ENCODE results near the gene OGFR.

The OGFR gene, protein sequence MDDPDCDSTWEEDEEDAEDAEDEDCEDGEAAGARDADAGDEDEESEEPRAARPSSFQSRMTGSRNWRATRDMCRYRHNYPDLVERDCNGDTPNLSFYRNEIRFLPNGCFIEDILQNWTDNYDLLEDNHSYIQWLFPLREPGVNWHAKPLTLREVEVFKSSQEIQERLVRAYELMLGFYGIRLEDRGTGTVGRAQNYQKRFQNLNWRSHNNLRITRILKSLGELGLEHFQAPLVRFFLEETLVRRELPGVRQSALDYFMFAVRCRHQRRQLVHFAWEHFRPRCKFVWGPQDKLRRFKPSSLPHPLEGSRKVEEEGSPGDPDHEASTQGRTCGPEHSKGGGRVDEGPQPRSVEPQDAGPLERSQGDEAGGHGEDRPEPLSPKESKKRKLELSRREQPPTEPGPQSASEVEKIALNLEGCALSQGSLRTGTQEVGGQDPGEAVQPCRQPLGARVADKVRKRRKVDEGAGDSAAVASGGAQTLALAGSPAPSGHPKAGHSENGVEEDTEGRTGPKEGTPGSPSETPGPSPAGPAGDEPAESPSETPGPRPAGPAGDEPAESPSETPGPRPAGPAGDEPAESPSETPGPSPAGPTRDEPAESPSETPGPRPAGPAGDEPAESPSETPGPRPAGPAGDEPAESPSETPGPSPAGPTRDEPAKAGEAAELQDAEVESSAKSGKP

DNA sequence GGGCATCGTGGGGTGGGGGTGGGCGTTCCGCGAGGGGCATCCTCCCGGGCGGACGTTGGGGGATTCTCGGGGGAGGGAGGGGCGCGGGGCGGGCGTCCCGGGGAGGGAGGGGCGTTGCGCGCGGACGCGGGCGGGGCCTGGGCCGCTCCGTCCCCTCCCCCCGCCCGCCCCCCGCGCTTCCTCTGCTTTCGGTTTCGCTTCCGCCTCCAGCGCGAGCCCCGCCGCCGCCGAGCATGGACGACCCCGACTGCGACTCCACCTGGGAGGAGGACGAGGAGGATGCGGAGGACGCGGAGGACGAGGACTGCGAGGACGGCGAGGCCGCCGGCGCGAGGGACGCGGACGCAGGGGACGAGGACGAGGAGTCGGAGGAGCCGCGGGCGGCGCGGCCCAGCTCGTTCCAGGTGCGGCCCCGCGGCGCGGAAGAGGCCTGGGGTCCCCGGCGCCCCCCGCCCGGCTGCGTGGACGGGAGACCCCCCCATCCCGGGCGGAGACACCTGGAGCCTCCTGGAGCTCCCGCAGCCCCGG, at the start of gene OGFR:
TSS of gene OGFR (plus strand) at position 209 of the 528 bp plus-strand sequence. CDS start at position 234, 25 bp downstream.
- H3K4me1 Mint-ChIP-seq (ENCODE audit: low read depth), result peaks cover 29% of the 10 kb centered on the region
- H3K9me3 Mint-ChIP-seq, result no peaks in the 10 kb centered on the region
- peaks cover 17% of the 10 kb centered on the region for H3K36me3 Mint-ChIP-seq (ENCODE audit: low read depth)
- no peaks in the 10 kb centered on the region for H3K27me3 Mint-ChIP-seq
- H3K27ac Mint-ChIP-seq, result peak within 1 kb of the TSS; percentile 93
- peak within 1 kb of the TSS; percentile 91 for H3K4me3 Mint-ChIP-seq

DNA sequence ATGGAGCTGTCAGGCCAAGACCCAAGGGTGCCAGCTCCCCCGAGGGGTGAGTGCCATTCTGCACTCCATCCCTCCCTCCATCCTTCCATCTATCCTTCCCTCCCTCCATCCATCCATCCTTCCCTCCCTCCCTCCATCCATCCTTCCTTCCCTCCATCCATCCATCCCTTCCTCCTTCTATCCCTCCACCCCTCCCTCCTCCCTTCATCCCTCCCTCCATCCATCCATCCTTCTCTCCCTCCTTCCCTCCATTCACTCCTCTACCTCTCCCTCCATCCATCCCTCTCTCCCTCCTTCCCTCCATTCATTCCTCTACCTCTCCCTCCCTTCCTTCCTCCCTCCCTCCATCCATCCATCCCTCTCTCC, 49.7 kb upstream of the OGFR start:
- H3K27me3 Mint-ChIP-seq, result peaks cover 15% of the 10 kb centered on the region
- H3K36me3 Mint-ChIP-seq (ENCODE audit: low read depth), result no peaks in the 10 kb centered on the region

DNA sequence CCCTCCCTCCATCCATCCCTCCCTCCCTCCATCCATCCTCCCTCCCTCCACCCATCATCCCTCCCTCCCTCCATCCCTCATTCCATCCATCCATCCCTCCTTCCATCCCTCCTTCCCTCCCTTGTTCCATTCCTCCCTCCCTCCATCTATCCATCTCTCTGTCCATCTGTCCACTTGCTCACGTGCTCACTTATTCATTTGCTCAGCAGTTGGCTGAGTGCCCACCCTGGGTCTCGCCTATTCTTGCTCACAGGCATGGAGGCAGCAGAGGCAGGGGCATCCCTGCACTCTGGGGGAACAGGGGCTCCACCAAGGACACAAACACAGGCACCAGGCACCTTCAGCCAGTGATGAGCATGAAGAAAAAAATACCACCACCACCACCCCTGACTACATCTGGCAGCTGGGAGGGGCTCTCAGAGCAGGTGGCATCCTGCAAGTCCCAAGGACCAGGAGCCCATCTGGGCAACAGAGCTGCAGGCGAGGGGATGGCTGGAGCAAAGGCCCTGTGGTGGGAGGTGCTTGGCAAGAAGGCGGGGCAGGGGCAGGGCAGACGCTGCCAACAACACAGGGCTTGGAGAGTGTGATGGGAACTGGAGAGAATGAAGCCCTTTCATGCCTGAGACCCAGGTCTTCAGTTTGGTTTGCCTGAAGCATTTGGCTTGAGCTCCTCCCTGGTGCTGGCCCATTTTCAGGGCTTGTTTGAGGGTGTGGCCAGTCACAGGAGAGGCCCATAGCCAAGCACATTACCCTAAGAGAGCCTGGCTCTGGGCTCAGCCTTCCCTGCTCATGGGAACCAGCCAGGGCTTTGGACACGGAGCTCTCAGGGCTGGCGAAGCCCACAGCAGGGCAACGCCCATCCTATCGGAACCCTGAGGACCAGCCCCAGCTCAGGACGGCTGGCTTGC, 48.6 kb upstream of the OGFR start:
- H3K4me3 Mint-ChIP-seq, result no peak overlapping the region
- H3K36me3 Mint-ChIP-seq (ENCODE audit: low read depth), result no peaks in the 10 kb centered on the region
- H3K4me1 Mint-ChIP-seq (ENCODE audit: low read depth), result no peaks in the 10 kb centered on the region
- no peaks in the 10 kb centered on the region for H3K9me3 Mint-ChIP-seq
- H3K27me3 Mint-ChIP-seq, result peaks cover 12% of the 10 kb centered on the region
- no peak overlapping the region for H3K27ac Mint-ChIP-seq

More for the DNA sequence above, 49.7 kb upstream of the OGFR start:
- Mint-ChIP-seq H3K9me3 (no peaks in the 10 kb centered on the region), H3K27ac (no peak overlapping the region), H3K4me1 (ENCODE audit: low read depth) (no peaks in the 10 kb centered on the region), H3K4me3 (no peak overlapping the region)

DNA sequence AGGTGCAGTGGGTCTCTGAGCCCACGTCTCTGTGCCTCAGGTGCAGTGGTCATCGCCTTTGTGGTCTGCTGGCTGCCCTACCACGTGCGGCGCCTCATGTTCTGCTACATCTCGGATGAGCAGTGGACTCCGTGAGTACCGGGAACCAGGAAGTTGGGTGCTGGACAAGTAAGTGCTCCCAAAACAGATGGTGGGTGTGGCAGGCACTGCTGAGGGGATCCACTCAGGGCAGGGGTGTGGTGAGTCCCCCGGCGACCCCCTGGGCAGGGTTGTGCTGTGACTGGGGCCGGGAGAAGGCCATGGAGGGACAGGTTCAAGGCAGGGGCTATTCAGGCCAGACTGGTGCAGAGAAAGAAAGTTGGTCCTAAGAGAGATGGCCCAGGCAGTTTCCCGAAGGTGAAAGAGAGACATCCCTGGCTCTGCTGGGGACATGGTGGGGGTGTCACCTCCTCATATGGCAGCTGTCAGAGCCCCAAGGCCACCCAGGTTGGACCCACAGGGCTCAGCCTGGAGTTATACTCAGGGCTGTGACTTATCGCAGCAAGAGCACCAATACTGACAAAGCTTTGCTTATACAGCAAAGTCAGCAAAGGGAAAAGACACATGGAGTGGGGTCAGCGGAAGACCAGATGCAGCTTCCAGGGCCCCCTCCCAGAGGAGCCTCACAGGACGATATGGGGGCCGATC, 46.3 kb upstream of the OGFR start:
- H3K4me1 Mint-ChIP-seq (ENCODE audit: low read depth), result no peaks in the 10 kb centered on the region
- H3K9me3 Mint-ChIP-seq, result no peaks in the 10 kb centered on the region
- H3K36me3 Mint-ChIP-seq (ENCODE audit: low read depth), result no peaks in the 10 kb centered on the region
- peaks cover 11% of the 10 kb centered on the region for H3K27me3 Mint-ChIP-seq
- no peak overlapping the region for H3K27ac Mint-ChIP-seq
- H3K4me3 Mint-ChIP-seq, result no peak overlapping the region

DNA sequence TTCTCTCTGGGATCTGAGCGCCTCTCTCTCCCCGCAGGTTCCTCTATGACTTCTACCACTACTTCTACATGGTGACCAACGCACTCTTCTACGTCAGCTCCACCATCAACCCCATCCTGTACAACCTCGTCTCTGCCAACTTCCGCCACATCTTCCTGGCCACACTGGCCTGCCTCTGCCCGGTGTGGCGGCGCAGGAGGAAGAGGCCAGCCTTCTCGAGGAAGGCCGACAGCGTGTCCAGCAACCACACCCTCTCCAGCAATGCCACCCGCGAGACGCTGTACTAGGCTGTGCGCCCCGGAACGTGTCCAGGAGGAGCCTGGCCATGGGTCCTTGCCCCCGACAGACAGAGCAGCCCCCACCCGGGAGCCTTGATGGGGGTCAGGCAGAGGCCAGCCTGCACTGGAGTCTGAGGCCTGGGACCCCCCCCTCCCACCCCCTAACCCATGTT, 44.6 kb upstream of the OGFR start:
- Mint-ChIP-seq H3K9me3 (no peaks in the 10 kb centered on the region), H3K4me3 (no peak overlapping the region), H3K36me3 (ENCODE audit: low read depth) (no peaks in the 10 kb centered on the region), H3K4me1 (ENCODE audit: low read depth) (no peaks in the 10 kb centered on the region), H3K27ac (no peak overlapping the region), H3K27me3 (peaks cover 9% of the 10 kb centered on the region)

DNA sequence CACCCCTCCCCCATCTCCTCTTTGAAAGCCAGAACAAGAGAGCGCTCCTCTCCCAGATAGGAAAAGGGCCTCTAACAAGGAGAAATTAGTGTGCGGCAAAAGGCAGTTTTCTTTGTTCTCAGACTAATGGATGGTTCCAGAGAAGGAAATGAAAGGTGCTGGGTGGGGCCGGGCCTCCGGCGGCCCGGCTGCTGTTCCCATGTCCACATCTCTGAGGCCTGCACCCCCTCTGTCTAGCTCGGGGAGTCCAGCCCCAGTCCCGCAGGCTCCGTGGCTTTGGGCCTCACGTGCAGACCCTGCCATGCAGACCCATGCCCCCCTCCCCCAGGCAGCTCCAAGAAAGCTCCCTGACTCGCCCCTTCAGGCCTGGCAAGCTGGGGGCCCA, 44.2 kb upstream of the OGFR start:
- Mint-ChIP-seq H3K4me3 (no peak overlapping the region), H3K4me1 (ENCODE audit: low read depth) (no peaks in the 10 kb centered on the region), H3K9me3 (no peaks in the 10 kb centered on the region), H3K27me3 (peaks cover 9% of the 10 kb centered on the region), H3K27ac (no peak overlapping the region), H3K36me3 (ENCODE audit: low read depth) (no peaks in the 10 kb centered on the region)

DNA sequence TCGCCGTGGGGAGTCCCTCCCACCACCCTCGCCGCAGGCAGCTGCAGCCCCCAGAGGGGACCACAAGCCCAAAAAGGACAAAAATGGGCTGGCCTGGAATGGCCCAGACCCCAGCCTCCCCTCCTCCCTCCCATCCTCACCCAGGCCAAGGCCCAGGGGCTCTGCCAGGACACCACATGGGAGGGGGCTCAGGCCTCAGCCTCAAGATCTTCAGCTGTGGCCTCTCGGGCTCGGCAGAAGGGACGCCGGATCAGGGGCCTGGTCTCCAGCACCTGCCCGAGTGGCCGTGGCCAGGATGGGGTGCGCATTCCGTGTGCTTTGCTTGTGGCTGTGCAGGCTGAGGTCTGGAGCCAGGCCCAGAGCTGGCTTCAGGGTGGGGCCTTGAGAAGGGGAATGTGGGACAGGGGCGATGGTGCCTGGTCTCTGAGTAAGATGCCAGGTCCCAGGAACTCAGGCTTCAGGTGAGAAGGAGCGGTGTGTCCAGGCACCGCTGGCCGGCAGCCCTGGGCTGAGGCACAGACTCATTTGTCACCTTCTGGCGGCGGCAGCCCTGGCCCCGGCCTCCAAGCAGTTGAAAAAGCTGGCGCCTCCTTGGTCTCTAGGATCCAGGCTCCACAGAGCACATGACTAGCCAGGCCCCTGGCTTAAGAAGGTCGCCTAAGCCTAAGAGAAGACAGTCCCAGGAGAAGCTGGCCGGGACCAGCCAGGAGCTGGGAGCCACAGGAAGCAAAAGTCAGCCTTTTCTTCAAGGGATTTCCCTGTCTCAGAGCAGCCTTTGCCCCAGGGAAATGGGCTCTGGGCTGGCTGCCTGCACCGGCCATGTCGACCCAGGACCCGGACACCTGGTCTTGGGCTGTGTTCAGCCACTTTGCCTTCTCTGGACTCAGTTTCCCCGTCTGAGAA, 43.5 kb upstream of the OGFR start:
- Mint-ChIP-seq H3K4me3 (no peak overlapping the region), H3K27me3 (peaks cover 5% of the 10 kb centered on the region), H3K4me1 (ENCODE audit: low read depth) (no peaks in the 10 kb centered on the region), H3K9me3 (no peaks in the 10 kb centered on the region), H3K27ac (no peak overlapping the region), H3K36me3 (ENCODE audit: low read depth) (no peaks in the 10 kb centered on the region)

DNA sequence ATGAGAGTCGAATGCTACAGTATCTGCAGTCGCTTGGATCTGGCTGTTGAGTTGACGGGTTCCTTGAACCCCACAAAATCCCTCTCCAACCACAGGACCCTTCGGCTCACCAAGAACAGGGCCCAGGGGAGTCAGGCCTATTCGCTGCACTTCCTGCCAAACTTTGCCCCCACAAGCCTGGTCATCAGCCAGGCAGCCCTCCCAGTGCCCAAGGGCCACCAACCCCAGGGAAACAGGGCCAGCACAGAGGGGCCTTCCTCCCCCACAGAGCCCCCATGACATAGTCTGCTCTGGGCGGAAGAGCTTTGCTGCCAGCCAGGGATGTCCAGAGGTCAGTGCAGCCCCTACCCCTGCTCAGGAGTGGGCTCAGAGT, 42.9 kb upstream of the OGFR start:
- no peak overlapping the region for H3K4me3 Mint-ChIP-seq
- no peaks in the 10 kb centered on the region for H3K4me1 Mint-ChIP-seq (ENCODE audit: low read depth)
- peaks cover 4% of the 10 kb centered on the region for H3K27me3 Mint-ChIP-seq
- no peaks in the 10 kb centered on the region for H3K9me3 Mint-ChIP-seq
- no peaks in the 10 kb centered on the region for H3K36me3 Mint-ChIP-seq (ENCODE audit: low read depth)
- no peak overlapping the region for H3K27ac Mint-ChIP-seq

DNA sequence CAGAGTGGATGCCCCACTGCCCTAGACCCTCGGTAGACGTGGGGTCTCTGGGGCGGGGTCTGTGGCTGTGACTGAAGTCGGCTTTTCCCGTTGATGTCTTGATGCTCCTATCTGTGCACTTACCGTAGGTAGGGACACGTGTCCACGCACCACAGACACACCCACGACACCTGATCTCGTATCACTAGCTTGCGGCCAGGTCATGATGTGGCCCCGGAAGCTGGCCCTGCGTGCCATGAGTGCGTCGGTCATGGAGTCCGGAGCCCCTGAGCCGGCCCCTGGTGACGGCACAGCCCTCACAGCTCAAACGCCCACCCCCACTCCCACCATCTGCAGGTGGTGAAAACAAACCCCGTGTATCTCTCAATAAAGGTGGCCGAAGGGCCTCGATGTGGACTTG, 42.3 kb upstream of the OGFR start:
- no peak overlapping the region for H3K27ac Mint-ChIP-seq
- H3K27me3 Mint-ChIP-seq, result no peaks in the 10 kb centered on the region
- H3K9me3 Mint-ChIP-seq, result no peaks in the 10 kb centered on the region
- no peaks in the 10 kb centered on the region for H3K36me3 Mint-ChIP-seq (ENCODE audit: low read depth)
- peaks cover 4% of the 10 kb centered on the region for H3K4me1 Mint-ChIP-seq (ENCODE audit: low read depth)
- H3K4me3 Mint-ChIP-seq, result no peak overlapping the region

DNA sequence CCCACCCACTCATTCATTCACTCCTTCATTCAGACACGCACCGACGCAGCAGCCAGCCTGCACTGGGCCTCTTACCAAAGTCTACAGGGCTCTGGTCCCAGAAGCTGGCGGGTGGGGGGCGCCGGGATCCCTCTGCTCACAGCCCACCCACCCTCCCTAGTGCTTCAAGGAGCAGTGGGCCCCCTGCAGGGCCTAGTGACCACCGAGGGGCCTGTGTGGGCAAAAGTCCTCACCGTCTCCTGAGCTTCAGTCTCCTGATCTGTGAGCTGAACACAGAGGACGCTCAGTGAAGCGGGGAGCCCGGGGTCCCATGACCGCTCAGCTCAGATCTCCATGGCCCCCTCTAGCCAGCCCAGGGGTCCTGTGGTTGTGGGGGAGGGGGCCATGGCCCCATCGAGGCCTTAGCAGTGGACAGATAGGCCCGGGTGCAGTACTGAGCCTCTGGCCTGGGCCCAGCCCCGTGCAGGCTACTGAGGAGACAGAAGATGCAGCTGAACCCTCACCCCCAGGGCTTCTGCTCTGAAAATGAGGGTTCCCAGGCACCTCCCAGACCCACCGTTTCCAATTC, 41.8 kb upstream of the OGFR start:
- H3K9me3 Mint-ChIP-seq, result no peaks in the 10 kb centered on the region
- no peaks in the 10 kb centered on the region for H3K27me3 Mint-ChIP-seq
- H3K27ac Mint-ChIP-seq, result no peak overlapping the region
- H3K4me3 Mint-ChIP-seq, result no peak overlapping the region
- no peaks in the 10 kb centered on the region for H3K36me3 Mint-ChIP-seq (ENCODE audit: low read depth)
- peaks cover 5% of the 10 kb centered on the region for H3K4me1 Mint-ChIP-seq (ENCODE audit: low read depth)

DNA sequence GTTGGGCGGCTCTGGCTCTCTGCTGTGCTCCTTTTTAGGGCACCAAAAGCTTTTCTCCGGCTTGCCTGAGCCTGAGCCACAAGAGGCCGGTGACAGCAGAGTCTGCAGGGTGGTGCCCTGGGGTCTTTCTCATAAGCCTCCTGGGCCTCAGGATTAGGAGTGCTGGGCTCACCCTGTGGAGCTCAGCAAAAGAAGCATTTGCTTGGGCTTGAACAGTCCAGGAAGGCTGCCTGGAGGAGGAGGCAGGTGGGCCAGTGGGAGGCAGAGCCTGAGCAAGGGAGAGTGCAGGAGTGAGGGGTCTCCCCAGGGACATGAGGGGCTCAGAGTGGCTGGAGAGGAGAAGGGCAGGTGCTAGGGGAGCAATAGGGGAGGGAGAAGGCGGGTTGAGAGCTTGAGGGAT, 41.2 kb upstream of the OGFR start:
- Mint-ChIP-seq H3K27ac (no peak overlapping the region), H3K4me1 (ENCODE audit: low read depth) (peaks cover 5% of the 10 kb centered on the region)

DNA sequence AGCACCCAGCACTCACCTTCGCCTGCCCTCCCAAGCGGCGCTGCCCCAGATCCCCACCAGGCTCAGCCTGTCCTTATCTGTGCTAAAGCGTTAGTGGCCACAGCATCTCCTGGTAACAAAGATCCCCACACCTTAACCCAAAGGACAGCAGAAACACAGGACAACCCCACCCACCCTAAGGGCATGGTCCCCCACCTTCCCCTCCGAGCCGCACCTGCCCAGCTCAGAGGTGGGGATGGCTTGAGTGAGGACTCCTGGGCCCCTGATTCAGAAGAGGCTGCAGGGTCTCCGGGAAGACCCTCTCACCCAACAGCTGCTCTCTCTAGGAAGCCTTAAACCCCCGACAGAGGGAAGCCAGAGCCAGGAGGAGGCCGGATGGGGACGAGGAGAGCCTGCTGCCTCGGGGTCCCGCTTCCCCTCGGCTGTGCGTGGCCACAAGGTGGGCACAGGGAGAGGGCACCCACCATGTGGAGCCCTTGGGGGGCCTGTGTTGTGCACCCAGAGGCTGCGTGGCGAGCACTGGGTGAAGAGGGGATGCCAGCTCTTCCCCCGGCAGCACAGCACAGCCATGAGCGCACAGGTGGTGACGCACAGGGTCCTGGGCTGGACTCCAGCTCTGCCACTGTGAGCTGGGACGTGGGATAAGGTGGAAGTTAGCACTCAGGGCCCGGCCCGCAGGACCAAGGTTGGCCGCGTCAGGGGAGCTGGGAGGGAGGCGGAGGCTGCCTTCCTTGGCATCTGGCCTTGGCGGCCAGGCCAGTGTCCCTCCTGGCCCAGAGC, 40.3 kb upstream of the OGFR start:
- H3K27me3 Mint-ChIP-seq, result no peaks in the 10 kb centered on the region
- H3K4me3 Mint-ChIP-seq, result no peak overlapping the region
- no peaks in the 10 kb centered on the region for H3K36me3 Mint-ChIP-seq (ENCODE audit: low read depth)
- H3K9me3 Mint-ChIP-seq, result no peaks in the 10 kb centered on the region
- no peak overlapping the region for H3K27ac Mint-ChIP-seq
- H3K4me1 Mint-ChIP-seq (ENCODE audit: low read depth), result peaks cover 5% of the 10 kb centered on the region

More for the DNA sequence above, 41.2 kb upstream of the OGFR start:
- Mint-ChIP-seq H3K4me3 (no peak overlapping the region), H3K36me3 (ENCODE audit: low read depth) (no peaks in the 10 kb centered on the region), H3K27me3 (no peaks in the 10 kb centered on the region), H3K9me3 (no peaks in the 10 kb centered on the region)

DNA sequence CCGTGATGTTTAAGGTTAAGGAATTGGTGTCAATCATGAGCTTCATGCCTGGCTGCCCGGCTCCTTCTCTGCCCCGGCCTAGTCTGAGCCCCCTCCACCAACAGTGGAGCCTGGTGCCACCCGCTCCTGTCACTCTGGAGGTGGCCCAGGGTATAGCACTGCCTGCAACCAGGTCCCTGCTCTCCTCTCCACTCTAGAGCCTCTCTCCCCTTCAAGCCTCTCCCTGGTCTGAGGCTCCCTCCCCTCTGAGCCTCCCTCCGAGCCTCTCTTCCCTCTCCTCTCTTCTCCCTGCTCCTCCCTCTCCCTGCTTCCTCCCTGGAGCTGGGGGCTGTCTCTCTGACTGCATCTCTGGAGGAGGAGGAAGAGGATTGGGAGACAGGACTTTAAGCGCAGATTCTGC, 39.6 kb upstream of the OGFR start:
- H3K27me3 Mint-ChIP-seq, result no peaks in the 10 kb centered on the region
- peaks cover 5% of the 10 kb centered on the region for H3K4me1 Mint-ChIP-seq (ENCODE audit: low read depth)

More for the DNA sequence above, 39.6 kb upstream of the OGFR start:
- Mint-ChIP-seq H3K4me3 (no peak overlapping the region), H3K36me3 (ENCODE audit: low read depth) (no peaks in the 10 kb centered on the region), H3K27ac (no peak overlapping the region), H3K9me3 (no peaks in the 10 kb centered on the region)

Data from stimulated activated naive CD8-positive, alpha-beta T cell treated with anti-CD3 and anti-CD28 coated beads, Interleukin-15, Interleukin-2, amounts not matched to agents 100 ng/mL and 50 ng/mL, for 24 hours (primary cell).